GM23248 (cell line): ENCODE data around the gene CCNF.

ENCODE experiments used
- EZH2 ChIP-seq: fragments of 200-600 bp; sonication (generic); IDR thresholded peaks from 2 replicates; pipeline ENCODE4 v1.6.1; 2018; ENCODE audit warnings: antibody characterized with exemption, mild to moderate bottlenecking; ENCODE audit not compliant: insufficient read depth, poor library complexity, severe bottlenecking
- EZH2phosphoT487 ChIP-seq: fragments of 200-600 bp; sonication (generic); IDR thresholded peaks from 2 replicates; pipeline ENCODE4 v1.6.1; 2018; ENCODE audit warnings: antibody characterized with exemption, moderate library complexity, mild to moderate bottlenecking, low read depth; ENCODE audit not compliant: insufficient read depth

DNA sequence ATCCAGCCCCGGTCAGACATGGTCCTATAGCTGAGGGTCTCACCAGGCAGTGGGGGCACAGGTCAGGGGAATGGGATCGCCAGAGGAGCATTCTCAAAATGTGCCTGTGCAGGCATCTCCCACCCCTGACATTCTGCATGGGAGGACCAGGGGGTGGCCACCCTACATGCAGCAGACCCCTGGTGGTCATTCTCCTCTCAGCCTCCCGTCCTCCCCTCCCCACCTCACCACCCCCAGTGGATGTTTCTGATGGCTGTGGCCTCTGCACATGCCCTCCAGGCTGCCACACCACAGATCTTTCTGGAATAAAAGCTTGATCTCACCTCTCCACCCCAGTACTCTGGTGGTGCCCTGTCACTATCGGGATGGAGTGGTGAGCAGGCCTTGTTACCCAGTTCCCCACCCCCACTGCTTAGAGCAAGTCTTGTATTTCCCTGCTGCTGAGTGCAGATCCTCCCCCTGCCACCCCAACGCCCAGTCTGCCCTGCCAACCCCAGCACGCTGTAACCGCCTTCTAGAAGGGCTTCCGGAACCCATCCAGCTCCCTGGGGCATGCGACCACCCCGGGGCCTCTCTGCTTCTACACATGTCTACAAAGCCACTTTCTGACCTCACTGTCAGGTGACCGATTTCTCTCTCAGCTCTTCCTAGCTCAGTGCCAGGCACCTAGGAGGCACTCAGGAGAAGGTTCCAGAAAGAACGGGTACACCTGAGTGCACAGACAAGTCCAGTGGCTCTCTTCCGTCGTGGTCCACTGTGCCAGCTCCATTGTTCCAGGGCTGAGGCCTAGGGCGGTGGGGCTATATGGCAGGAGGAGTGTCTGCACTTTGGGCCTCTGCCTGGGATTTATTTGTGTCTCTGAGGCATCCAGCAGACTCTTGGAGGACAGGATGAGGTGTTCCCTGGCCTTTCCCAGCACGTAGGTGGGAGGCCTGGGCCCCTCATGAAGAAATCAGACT is 55.0 kb downstream of the CCNF start:
- TF ChIP-seq EZH2 (no peak), EZH2phosphoT487 (no peak)
